Measurements from ENCODE around the gene TLR10. TPM values are rescaled to one million over a fixed set of nuclear protein-coding genes. Genes with fewer than 3 reads are reported as not detected.

Gene TLR10, protein sequence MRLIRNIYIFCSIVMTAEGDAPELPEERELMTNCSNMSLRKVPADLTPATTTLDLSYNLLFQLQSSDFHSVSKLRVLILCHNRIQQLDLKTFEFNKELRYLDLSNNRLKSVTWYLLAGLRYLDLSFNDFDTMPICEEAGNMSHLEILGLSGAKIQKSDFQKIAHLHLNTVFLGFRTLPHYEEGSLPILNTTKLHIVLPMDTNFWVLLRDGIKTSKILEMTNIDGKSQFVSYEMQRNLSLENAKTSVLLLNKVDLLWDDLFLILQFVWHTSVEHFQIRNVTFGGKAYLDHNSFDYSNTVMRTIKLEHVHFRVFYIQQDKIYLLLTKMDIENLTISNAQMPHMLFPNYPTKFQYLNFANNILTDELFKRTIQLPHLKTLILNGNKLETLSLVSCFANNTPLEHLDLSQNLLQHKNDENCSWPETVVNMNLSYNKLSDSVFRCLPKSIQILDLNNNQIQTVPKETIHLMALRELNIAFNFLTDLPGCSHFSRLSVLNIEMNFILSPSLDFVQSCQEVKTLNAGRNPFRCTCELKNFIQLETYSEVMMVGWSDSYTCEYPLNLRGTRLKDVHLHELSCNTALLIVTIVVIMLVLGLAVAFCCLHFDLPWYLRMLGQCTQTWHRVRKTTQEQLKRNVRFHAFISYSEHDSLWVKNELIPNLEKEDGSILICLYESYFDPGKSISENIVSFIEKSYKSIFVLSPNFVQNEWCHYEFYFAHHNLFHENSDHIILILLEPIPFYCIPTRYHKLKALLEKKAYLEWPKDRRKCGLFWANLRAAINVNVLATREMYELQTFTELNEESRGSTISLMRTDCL
- total RNA-seq (2022; extraction: Qiagen RNA extraction) = 0.02 to 0.08 TPM (median 0.03 TPM) in 4 of 5 replicates, not detected in the other

DNA sequence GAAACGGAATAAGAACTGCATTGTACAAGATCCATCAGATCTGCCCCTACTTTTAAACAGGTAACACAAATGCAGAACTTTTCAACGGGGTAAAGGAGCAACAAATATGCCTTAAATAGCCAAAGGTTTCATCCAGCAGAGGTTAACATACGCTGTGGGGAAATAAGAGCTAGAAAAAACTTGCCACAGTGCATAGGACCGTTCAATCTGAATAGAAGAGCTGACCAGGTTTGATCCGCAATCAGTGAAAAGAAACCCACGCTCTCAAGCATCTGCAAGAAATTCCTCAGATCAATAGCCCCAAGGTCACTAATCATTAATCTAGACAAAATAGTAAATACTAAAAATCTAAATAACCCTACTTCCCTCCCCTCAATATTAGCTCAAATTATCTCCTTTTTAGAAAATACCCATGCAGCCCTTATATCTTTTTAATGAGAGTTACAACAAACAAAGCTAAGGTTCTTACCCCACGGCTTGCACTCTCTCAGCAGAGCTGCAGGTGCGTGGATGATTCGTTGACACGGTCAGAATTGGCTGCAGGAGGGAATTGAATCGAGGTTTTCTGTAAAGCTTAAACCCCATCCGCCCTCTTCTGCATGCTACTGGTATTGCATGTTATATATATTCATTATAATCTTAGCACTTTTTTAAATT is at the start of gene TLR10:
TLR10 (minus strand) TSS at position 539 of the 657 bp plus-strand sequence. CDS start 7,400 bp downstream, outside the sequence.

DNA sequence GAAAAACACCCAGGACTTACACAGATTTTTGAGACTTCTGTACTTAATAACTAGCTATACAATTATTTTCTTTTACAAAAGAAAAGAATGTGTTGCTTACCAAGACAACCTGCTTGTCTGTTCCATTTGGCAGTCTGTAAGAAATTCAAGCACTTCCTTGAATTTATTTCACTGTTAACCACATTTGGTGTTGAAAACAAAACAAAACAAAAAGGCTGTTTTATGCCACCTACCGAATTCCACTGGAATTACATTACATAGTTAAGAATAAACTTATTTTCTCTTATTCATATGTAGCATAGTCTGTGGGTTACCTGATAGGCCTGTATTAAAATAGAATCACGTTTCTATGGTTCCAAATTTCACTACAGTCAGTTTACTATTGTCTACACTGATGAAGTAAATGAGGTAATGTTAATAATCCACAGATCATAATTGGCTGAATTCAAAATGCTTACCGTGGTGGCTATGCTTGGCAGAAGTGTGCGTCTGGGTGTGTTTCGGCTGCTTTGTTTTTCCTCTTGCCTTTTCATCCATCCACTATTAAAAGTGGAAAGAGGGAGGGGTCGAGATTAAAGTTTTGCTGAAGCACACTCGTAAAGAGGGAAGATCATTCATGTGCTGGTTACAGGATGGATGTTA is 22.0 kb upstream of the TLR10 start, which contains the start of gene TLR1:
TLR1 (minus strand) TSS at position 138 of the 642 bp plus-strand sequence. CDS start 5,960 bp downstream, outside the sequence.

Other genes with a start within 250 kb of the TLR10 start
- gene KLF3, start 118.8 kb downstream of the TLR10 start, total RNA-seq (2022; extraction: Qiagen RNA extraction) = 11.5 to 17.5 TPM (median 14.5 TPM) in 5 replicates
- gene TLR1, start 21.8 kb upstream of the TLR10 start, total RNA-seq (2022; extraction: Qiagen RNA extraction) = 0.14 to 0.27 TPM (median 0.17 TPM) in 5 replicates
- gene TLR6, start 73.8 kb upstream of the TLR10 start, total RNA-seq (2022; extraction: Qiagen RNA extraction) = 1.5 to 2.6 TPM (median 2.3 TPM) in 5 replicates
- 23.2 to 39.7 TPM (median 37.5 TPM) in 5 replicates for gene FAM114A1, start 84.8 kb upstream of the TLR10 start, total RNA-seq (2022; extraction: Qiagen RNA extraction)
- gene TMEM156, start 249.4 kb upstream of the TLR10 start, total RNA-seq (2022; extraction: Qiagen RNA extraction) = 18.0 to 22.9 TPM (median 21.3 TPM) in 5 replicates